Colon (tissue), 2 donors: ENCODE data around the gene SELENOP.
A peak's percentile ranks its signal among the peaks of the same experiment; 100 is the strongest.

Experiments used
- FAIRE-seq: peaks from 2 replicates; lab custom pipeline; 2012; peaks lifted over from hg19 to GRCh38; lab: Jason Lieb, UNC
- donor health status: control.
- donor health status: control.

Gene SELENOP

GRCh38 chr5:42798284-42799240 lies 13.1 kb downstream of the SELENOP start:
- no peak for FAIRE-seq

DNA sequence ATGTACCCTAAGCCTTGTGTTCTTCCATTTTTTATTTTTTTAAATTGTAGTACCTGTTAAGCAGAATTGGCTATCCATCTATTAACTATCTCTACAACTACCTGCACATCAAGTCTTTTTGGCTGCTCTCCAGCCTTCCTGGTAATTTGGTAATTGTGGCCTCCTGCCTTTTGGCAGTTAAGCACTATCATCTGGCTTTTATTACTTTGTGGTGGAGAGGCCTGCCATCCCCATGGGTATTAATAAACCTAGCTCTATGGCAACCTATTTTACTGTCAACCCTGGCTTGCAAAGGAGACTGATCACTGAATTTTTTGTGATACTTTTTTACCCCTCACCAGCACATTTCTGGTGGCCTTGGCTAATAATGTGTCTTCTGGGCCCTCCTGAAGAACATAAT lies 20.5 kb downstream of the SELENOP start:
- FAIRE-seq = no peak

GRCh38 chr5:42787845-42788244 lies 23.8 kb downstream of the SELENOP start:
- peak; percentile 24 for FAIRE-seq

GRCh38 chr5:42787073-42787472 lies 24.6 kb downstream of the SELENOP start:
- no peak for FAIRE-seq

DNA sequence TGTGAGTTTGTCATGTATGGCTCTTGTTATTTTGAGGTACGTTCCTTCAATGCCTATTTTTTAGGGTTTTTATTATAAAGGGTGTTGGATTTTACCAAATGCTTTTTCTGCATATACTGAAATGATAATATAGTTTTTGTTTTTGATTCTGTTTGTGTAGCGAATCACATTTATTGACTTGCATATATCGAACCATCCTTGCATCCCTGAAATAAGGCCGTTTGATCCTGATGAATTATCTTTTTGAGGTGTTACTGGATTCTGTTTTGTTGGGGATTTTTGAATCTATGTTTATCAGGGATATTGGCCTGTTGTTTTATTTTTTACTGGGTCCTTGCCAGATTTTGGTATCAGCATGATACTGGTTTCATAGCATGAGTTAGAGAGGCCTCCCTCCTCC lies 25.9 kb downstream of the SELENOP start:
- no peak for FAIRE-seq

DNA sequence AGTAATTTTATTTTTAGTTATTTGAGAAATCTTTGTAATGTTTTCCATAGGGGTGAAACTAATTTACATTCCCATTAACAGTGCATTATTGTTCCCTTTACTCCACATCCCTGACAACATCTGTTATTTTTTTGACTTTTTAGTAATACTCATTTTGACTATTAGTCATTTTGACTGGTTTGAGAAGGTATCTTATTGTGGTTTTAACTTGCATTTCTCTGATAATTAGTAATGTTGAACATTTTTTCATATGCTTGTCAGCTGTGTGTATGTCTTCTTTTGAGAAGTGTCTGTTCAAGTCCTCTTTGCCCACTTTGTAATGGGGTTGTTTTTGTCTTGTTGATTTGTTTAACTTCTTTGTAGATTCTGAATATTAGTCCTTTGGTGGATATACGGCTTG lies 27.6 kb downstream of the SELENOP start:
- FAIRE-seq = no peak

GRCh38 chr5:42781584-42781983 lies 30.1 kb downstream of the SELENOP start:
- FAIRE-seq = no peak

GRCh38 chr5:42779083-42779482 lies 32.6 kb downstream of the SELENOP start:
- no peak for FAIRE-seq

GRCh38 chr5:42772265-42772993 lies 39.3 kb downstream of the SELENOP start:
- no peak for FAIRE-seq

DNA sequence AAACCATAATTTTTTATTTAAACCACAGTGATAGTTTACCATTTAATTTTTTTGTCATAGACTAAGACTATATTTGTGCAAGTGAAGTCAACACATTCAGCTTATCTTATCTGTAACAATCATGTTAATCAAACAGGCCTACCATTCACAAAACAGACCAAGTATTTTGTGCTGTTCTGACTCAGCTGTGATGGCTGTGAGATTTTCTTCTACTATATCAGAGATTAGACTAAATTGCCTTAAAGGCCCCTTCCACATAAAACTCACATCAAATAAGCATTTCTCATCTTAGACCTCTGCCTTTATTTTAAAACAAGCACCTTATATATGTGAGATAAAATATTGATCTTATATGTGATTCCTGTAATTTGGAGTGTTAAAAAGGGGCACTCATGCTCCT lies 41.7 kb downstream of the SELENOP start:
- no peak for FAIRE-seq

- FAIRE-seq = no peak
Observed at GRCh38 chr5:42768106-42768504, 43.6 kb downstream of the SELENOP start.

GRCh38 chr5:42767491-42768105 lies 44.1 kb downstream of the SELENOP start:
- FAIRE-seq = peak; percentile 38

DNA sequence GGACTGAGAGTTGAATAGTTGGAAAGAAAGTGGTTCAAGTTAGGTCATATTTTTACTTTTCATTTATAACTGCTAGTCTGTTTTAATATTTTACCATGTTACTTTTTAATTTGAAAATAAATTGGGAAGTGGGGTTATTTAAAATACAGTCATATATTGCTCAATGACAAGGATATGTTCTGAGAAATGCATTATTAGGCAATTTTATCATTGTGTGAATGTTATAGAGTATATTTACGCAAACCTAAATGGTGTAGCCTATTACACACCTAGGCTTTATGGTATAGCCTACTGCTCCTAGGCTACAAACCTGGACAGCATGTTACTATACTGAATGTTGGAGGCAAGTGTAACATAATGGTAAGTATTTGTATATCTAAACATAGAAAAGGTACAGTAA lies 49.9 kb downstream of the SELENOP start:
- no peak for FAIRE-seq

GRCh38 chr5:42760426-42760825 lies 51.3 kb downstream of the SELENOP start:
- no peak for FAIRE-seq

DNA sequence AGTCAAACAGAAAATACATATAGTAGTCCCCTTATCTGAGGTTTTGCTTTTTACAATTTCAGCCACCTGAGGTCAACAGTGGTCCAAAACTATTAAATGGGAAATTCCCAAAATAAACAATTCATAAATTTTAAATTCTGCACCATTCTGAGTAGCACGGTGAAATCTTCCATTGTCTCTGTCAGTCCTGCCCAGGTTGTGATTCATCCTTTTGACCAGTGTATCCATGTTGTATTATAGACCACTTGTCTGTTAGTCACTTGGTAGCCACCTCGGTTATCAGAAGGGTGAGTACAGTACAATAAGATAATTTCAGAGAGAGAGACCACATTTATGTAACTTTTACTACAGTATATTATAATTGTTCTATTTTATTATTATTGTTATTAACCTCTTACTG lies 52.2 kb downstream of the SELENOP start:
- FAIRE-seq = no peak

DNA sequence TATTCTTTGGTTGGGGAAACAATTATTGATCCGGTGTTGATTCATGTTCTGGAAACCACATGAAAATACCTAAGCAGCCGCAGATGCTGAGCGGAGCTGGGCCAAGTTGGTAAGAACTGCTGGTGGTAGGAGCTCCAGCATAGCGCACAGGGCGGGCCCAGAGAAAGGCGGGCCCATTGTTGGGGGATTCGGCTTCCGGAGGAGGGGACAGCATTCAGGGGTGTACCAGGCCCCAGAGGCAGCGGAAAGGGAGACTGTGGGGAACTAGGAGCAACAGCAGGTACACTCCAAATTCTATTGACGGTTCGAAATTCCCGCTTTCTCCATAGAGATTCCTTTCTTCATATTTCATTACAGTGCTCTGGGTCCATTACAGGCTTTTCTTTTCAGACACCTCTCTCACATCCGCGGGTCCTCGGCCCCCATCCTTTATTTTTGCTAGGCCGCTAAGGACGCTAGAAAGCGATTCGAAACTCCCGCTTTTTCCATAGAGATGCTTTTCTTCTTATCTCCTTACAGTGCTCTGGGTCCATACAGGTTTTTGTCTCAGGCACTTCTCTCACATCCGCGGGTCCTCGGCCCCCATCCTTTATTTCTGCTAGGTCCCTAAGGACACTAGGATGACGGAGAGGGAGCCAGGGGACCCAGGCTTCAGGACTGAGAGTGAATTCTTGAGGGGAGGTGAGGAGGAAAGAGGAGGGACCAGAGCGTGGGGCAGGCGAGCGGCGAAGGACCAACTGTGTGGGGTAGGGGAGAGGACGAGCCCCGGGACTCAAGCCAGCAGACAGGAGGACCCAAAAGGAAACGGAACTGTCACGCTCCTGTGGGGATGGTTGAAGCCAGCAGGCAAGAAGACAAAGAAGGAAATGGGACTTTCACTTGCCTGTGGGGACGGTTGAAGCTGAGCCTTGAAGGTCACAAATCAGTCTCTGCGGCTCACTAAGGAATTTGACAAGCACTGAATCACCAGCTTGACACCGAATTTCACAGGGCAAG lies 54.8 kb downstream of the SELENOP start, which contains the start of gene CCDC152:
Gene CCDC152, plus strand, starts transcription at position 213 of the 996 bp plus-strand sequence. CDS start 2,304 bp downstream, outside the sequence.
- FAIRE-seq = no peak

DNA sequence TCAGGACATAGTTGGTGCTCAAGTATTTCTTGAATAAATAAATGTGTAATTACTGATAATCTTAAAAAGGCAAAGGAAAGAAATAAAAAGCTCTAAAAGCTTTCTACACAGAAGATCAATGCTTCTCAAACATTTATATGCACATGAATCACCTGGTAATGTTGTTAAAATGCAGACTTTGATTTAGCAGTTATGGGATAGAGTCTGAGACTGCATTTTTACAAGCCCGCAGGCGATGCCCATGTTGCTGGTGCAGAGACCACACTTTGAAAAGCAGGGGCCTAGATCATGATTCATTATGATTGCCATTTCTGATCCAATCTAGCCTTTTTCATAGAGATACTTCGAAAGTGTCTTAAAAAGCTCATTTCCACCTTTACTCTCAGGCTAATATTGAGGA lies 58.6 kb downstream of the SELENOP start:
- no peak for FAIRE-seq

- FAIRE-seq = no peak
Observed at GRCh38 chr5:42751044-42751443, 60.6 kb downstream of the SELENOP start.

- no peak for FAIRE-seq
Observed at GRCh38 chr5:42750507-42750906, 61.2 kb downstream of the SELENOP start.
